ENCODE measurements around the gene RAB3IP. TPM values are rescaled to one million over a fixed set of nuclear protein-coding genes. Genes with fewer than 3 reads are reported as not detected.

RAB3IP gene
- total and polyA plus RNA-seq, 10 donors = 11.8 to 41.2 (median 18.4) TPM

DNA sequence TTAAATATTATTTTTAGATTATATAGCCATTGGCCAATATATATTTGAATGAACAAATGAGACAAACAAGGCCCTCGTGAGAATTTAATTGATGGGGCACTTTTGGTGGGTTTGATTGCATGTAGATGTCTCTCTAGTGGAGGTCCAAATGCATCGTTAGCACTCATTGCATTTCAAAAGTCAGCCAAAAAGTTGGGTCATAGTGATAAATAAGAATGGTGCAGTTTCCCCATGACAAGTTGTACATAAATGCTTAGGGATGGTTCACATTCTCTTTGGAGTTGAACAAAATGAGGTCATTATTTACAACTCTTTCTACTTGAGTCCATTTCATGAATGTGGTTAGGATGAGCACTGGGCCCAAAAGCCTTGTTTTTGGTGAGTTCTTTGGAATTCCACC, 40.6 kb upstream of the RAB3IP start:
- intact Hi-C loops (cut with DNase I; ENCODE audit: low total_unique reads) = no loop called here
- Histone ChIP-seq H3K27me3 (replicated peaks in 1 of 7) (peaks cover 0 to 11% (median 0%) of the 10 kb centered on the region in 7 donors), H3K4me3 (no peak overlapping the region), H3K9me3 (no peaks in the 10 kb centered on the region), H3K27ac (no peak overlapping the region), H3K36me3 (no peaks in the 10 kb centered on the region), H3K4me1 (no peaks in the 10 kb centered on the region)
- 73 to 97% (median 92%) methylated on average over 2 of the region's 2 CpGs for WGBS, 5 donors
- no peak for DNase-seq
- TF ChIP-seq, protein P1, sequence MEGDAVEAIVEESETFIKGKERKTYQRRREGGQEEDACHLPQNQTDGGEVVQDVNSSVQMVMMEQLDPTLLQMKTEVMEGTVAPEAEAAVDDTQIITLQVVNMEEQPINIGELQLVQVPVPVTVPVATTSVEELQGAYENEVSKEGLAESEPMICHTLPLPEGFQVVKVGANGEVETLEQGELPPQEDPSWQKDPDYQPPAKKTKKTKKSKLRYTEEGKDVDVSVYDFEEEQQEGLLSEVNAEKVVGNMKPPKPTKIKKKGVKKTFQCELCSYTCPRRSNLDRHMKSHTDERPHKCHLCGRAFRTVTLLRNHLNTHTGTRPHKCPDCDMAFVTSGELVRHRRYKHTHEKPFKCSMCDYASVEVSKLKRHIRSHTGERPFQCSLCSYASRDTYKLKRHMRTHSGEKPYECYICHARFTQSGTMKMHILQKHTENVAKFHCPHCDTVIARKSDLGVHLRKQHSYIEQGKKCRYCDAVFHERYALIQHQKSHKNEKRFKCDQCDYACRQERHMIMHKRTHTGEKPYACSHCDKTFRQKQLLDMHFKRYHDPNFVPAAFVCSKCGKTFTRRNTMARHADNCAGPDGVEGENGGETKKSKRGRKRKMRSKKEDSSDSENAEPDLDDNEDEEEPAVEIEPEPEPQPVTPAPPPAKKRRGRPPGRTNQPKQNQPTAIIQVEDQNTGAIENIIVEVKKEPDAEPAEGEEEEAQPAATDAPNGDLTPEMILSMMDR (IDR thresholded peaks at IDR 0.05 in 8 of 11, conservative IDR thresholded peaks at IDR 0.05 in 3 of 11) = no peak
- TF ChIP-seq POLR2AphosphoS5 (IDR thresholded peaks at IDR 0.05) (no peak), POLR2A (IDR thresholded peaks at IDR 0.05) (no peak)

DNA sequence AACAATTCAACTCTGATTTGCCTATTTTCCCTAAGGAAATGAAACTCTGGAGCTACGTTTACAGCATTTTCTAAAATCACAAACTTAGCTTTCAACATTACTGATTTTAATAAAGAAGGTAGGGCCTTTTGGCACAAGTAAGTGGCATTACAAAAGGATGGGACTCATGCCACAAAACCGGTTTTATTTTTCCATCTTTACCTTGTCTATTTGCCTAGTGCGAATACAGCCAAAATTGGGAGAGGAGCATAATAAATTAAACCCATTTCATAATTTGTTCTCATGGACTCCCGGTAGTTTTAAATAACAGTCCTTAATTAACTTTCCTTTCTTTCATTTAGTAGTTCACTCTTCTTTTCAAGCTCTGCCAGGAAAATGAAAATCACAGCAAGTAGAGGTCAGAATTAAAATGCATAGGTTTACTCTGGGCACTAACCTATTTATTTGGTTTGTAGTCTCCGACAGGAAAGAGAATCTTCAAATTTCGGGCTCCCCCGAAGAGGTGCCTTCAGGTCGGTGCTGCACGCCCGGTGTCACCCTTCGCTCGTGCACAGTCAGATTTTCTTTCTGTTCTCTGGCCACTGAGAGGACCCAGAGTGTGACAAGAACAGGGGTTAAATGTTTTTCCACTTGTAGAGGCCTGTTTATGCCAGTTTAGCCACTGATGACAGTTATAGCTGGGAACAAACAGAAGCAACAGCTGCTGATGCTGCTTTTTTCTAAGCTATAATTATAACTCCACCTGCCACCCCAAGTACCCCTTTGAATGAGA, 39.7 kb upstream of the RAB3IP start, which contains the start of gene BEST3:
TSS of gene BEST3 (minus strand) at position 535 of the 772 bp plus-strand sequence. CDS start 1,505 bp downstream, outside the sequence.
- no peak for DNase-seq
- 80 to 88% (median 86%) methylated on average over 12 of the region's 12 CpGs for WGBS, 5 donors
- no peaks in the 10 kb centered on the region for H3K9me3 ChIP-seq
- no peak within 1 kb of the TSS for H3K27ac ChIP-seq
- no peaks in the 10 kb centered on the region for H3K4me1 ChIP-seq
- intact Hi-C loops (cut with DNase I; ENCODE audit: low total_unique reads) = no loop called here
- TF ChIP-seq POLR2AphosphoS5 (IDR thresholded peaks at IDR 0.05) (no peak), POLR2A (IDR thresholded peaks at IDR 0.05) (no peak)
- TF ChIP-seq, protein P1 (IDR thresholded peaks at IDR 0.05 in 8 of 11, conservative IDR thresholded peaks at IDR 0.05 in 3 of 11) = no peak
- H3K36me3 ChIP-seq = no peaks in the 10 kb centered on the region
- H3K4me3 ChIP-seq = no peak within 1 kb of the TSS
- peaks cover 0 to 4% (median 0%) of the 10 kb centered on the region in 7 donors for H3K27me3 ChIP-seq (replicated peaks in 1 of 7)

DNA sequence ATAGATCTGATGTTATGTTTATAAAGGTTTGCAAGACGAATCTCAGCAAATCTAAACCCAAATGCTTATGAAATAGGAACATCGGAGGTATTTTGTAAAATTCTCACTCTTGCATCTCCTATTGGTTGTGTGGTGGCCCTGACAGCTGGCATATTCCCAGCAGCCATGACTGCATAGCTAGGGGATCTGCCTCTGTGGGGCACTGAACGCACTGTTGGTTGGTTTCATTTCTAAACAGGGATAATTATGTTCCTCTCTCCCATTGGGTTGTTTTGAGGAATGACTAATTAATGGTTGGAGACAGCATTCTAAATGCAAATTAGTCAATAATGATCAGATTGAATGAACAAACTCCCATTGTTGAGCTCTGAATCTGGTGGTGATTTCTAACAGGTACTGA, 36.8 kb upstream of the RAB3IP start:
- Histone ChIP-seq H3K4me3 (no peak overlapping the region), H3K4me1 (no peaks in the 10 kb centered on the region), H3K27ac (no peak overlapping the region), H3K27me3 (replicated peaks in 1 of 7) (no peaks in the 10 kb centered on the region), H3K36me3 (no peaks in the 10 kb centered on the region), H3K9me3 (no peaks in the 10 kb centered on the region)
- intact Hi-C loops (cut with DNase I; ENCODE audit: low total_unique reads) = no loop called here
- DNase-seq = no peak
- TF ChIP-seq POLR2AphosphoS5 (IDR thresholded peaks at IDR 0.05) (no peak), POLR2A (IDR thresholded peaks at IDR 0.05) (no peak)
- TF ChIP-seq, protein P1 (IDR thresholded peaks at IDR 0.05 in 8 of 11, conservative IDR thresholded peaks at IDR 0.05 in 3 of 11) = no peak
- WGBS, 5 donors = 83 to 91% (median 89%) methylated on average over 3 of the region's 3 CpGs

DNA sequence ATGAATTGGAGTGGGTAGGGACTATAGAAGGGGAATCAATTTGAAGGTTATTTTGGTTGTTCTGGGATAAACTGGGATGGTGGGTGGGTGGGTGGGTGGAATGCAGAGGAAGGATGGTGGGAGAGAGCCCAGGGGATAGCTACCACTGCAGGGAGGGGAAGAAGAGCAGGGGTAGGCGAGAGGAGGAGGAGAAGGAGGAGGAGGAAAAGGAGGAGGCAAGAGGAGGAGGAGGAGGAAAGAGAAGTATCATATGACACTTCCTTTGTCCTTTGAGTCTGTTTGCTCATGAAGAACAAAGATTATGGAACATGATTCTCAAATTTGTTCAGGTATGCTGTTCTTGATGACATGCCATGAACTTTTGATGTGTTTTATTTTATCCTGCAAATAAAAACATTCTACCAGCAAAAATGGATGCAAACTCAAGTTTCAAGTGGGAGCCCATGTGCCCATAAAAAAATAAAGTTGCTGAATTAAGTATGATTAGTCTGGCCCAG, 35.5 kb upstream of the RAB3IP start:
- 47 to 88% (median 64%) methylated on average over 1 of the region's 1 CpG for WGBS, 5 donors
- Histone ChIP-seq H3K27me3 (replicated peaks in 1 of 7) (no peaks in the 10 kb centered on the region), H3K27ac (no peak overlapping the region), H3K4me3 (no peak overlapping the region), H3K9me3 (no peaks in the 10 kb centered on the region), H3K4me1 (no peaks in the 10 kb centered on the region), H3K36me3 (no peaks in the 10 kb centered on the region)
- no peak for DNase-seq
- intact Hi-C loops (cut with DNase I; ENCODE audit: low total_unique reads) = no loop called here
- TF ChIP-seq, protein P1 (IDR thresholded peaks at IDR 0.05 in 8 of 11, conservative IDR thresholded peaks at IDR 0.05 in 3 of 11) = no peak
- TF ChIP-seq POLR2AphosphoS5 (IDR thresholded peaks at IDR 0.05) (no peak), POLR2A (IDR thresholded peaks at IDR 0.05) (no peak)

All from spleen (tissue), 11 donors.